Measurements from ENCODE around the gene IL12RB2. TPM values are rescaled to one million over a fixed set of nuclear protein-coding genes. Genes with fewer than 3 reads are reported as not detected.

IL12RB2 gene
- total and polyA plus RNA-seq, 2 of the 13 experiments (the other 11 are each of a cell fraction or from before 2014, with no cell fraction given) = not detected

GRCh38 chr1:67430358-67431155, 122.9 kb downstream of the IL12RB2 start, which contains the start of gene SERBP1 (continued):
- no peak for TF ChIP-seq DDIT3 (CRISPR knock-in tag; IDR thresholded peaks at IDR 0.05)
- no peak for TF ChIP-seq HNRNPH1 (optimal IDR thresholded peaks at IDR 0.05; ENCODE audit: low read depth, low read length)
- TF ChIP-seq ZNF646 (CRISPR knock-in tag; IDR thresholded peaks at IDR 0.05) = no peak
- no peak for TF ChIP-seq ZNF264 (CRISPR knock-in tag; IDR thresholded peaks at IDR 0.05)
- TF ChIP-seq TFAP4 (IDR thresholded peaks at IDR 0.05; ENCODE audit: borderline replicate concordance, low read depth) = peak; percentile 65; the same call in 1 of the 2 replicates
- no peak for TF ChIP-seq CHD4 (IDR thresholded peaks at IDR 0.05; ENCODE audit: borderline replicate concordance, low read length)
- TF ChIP-seq HIC2 (CRISPR knock-in tag; IDR thresholded peaks at IDR 0.05; ENCODE audit: low read depth) = 0 out of 2 replicates have a peak, but pooled peaks have one; percentile 28
- TF ChIP-seq ZNF616 (CRISPR knock-in tag; IDR thresholded peaks at IDR 0.05; ENCODE audit: low read depth) = no peak
- no peak for TF ChIP-seq NCOA1 (CRISPR knock-in tag; IDR thresholded peaks at IDR 0.05)
- peak; percentile 30; the same call in 1 of the 2 replicates for TF ChIP-seq ZNF83 (CRISPR knock-in tag; IDR thresholded peaks at IDR 0.05; ENCODE audit: borderline replicate concordance)
- TF ChIP-seq ZUFSP (CRISPR knock-in tag; IDR thresholded peaks at IDR 0.05; ENCODE audit: borderline replicate concordance) = no peak
- TF ChIP-seq TRIM24 (CRISPR knock-in tag; IDR thresholded peaks at IDR 0.05) = no peak
- TF ChIP-seq GPN1 (CRISPR knock-in tag; IDR thresholded peaks at IDR 0.05; ENCODE audit: borderline replicate concordance) = no peak
- TF ChIP-seq ZIK1 (CRISPR knock-in tag; IDR thresholded peaks at IDR 0.05; ENCODE audit: borderline replicate concordance, low read depth) = no peak
- no peak for TF ChIP-seq MZF1 (CRISPR knock-in tag; IDR thresholded peaks at IDR 0.05; ENCODE audit: borderline replicate concordance)
- peak; percentile 66; the same call in 1 of the 2 replicates for TF ChIP-seq ZNF335 (CRISPR knock-in tag; IDR thresholded peaks at IDR 0.05)
- TF ChIP-seq NR3C1 (CRISPR knock-in tag; IDR thresholded peaks at IDR 0.05) = no peak
- 0 out of 2 replicates have a peak, but pooled peaks have one; percentile 76 for TF ChIP-seq ZC3H4 (CRISPR knock-in tag; IDR thresholded peaks at IDR 0.05; ENCODE audit: borderline replicate concordance)
